ENCODE results near the gene TTN.
"Not testable (repeated sequence)": the region's sequence is repeated elsewhere in the genome, so short reads cannot be mapped to it uniquely, and the experiment has no call there.

Gene TTN

DNA sequence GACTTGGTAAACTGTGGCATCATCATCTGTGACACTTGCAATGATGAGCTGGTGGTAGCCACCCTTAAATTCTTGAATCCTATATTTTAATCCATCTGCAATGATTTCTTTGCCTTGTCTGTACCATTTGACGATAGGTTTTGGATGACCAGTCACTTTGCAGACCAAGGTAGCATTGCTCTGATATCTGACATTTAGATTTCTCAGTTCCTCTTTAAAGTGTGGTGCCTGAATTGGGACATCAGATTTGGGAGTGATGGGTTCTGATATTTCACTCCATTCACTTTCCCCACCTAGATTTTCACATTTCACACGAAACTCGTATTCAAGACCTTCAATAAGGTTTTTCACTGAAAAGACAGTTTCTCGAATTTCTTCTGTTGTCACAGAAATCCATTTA is 271.2 kb downstream of the TTN start:
- no peak for DNase-seq
- no peak for TF ChIP-seq GATA1 (IDR thresholded peaks at IDR 0.05; ENCODE audit: low read depth, low read length)
- TF ChIP-seq POLR2A (IDR thresholded peaks at IDR 0.05; ENCODE audit: low read length): no peak

GRCh38 chr2:178531168-178531567 is 276.1 kb downstream of the TTN start:
- TF ChIP-seq GATA1 (IDR thresholded peaks at IDR 0.05; ENCODE audit: low read depth, low read length) (no peak), POLR2A (IDR thresholded peaks at IDR 0.05; ENCODE audit: low read length) (no peak)
- DNase-seq: no peak

GRCh38 chr2:178530625-178531142 is 276.5 kb downstream of the TTN start:
- no peak for DNase-seq
- TF ChIP-seq GATA1 (IDR thresholded peaks at IDR 0.05; ENCODE audit: low read depth, low read length): no peak

- TF ChIP-seq POLR2A (IDR thresholded peaks at IDR 0.05; ENCODE audit: low read length) (no peak), GATA1 (IDR thresholded peaks at IDR 0.05; ENCODE audit: low read depth, low read length) (no peak)
- DNase-seq: no peak
Measured at GRCh38 chr2:178530131-178530530, 277.1 kb downstream of the TTN start.

GRCh38 chr2:178529194-178529593 is 278.0 kb downstream of the TTN start:
- no peak for DNase-seq
- TF ChIP-seq POLR2A (IDR thresholded peaks at IDR 0.05; ENCODE audit: low read length) (no peak), GATA1 (IDR thresholded peaks at IDR 0.05; ENCODE audit: low read depth, low read length) (no peak)

DNA sequence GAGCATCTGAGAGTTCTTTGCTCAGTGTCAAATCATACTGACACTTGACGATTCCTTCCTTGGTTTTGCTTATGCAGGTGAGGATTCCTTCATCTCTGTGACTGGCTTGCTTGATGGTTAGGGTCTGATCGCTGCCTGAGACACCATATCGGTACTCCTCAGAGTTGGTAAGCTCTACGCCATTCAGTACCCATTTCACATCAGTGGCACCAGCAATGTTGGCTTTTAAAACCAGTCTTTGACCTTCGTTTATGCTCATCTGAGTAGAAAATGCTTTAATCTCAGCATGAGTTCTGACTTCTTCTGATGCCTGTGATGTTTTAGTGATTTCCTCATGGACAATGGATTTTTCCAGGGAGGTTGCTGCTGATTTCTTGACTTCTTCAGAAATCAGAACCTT is 278.6 kb downstream of the TTN start:
- TF ChIP-seq POLR2A (IDR thresholded peaks at IDR 0.05; ENCODE audit: low read length) (no peak), GATA1 (IDR thresholded peaks at IDR 0.05; ENCODE audit: low read depth, low read length) (no peak)
- no peak for DNase-seq

- DNase-seq: no peak
- TF ChIP-seq GATA1 (IDR thresholded peaks at IDR 0.05; ENCODE audit: low read depth, low read length): no peak
- no peak for TF ChIP-seq POLR2A (IDR thresholded peaks at IDR 0.05; ENCODE audit: low read length)
Measured at GRCh38 chr2:178527592-178527991, 279.6 kb downstream of the TTN start.

DNA sequence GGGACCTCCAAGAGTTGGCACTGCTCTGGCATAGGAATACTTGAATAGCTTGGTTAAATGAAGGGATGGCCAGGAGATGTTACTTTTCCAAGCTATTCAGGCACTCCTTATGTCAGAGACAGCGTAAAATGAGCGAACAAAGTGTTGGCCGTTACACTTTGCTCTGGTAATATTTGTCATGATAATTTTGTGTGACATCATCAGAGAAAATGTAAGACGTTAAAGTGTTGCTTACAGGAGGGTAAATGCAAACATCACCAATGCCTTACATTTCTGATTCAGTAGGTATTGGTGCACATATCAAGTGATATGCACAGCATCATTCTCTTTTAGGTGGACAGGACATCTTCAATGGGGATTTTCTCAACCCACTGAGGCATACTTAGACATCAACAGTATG is 281.0 kb downstream of the TTN start:
- TF ChIP-seq GATA1 (IDR thresholded peaks at IDR 0.05; ENCODE audit: low read depth, low read length) (no peak), POLR2A (IDR thresholded peaks at IDR 0.05; ENCODE audit: low read length) (no peak)
- DNase-seq: no peak

DNA sequence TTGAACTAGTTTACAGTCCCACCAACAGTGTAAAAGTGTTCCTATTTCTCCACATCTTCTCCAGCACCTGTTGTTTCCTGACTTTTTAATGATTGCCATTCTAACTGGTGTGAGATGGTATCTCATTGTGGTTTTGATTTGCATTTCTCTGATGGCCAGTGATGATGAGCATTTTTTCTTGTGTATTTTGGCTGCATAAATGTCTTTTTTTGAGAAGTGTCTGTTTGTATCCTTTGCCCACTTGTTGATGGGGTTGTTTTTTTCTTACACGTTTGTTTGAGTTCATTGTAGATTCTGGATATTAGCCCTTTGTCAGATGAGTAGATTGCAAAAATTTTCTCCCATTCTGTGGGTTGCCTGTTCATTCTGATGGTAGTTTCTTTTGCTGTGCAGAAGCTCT is 281.8 kb downstream of the TTN start:
- not testable (repeated sequence) for DNase-seq

- DNase-seq: not testable (repeated sequence)
Measured at GRCh38 chr2:178525010-178525409, 282.2 kb downstream of the TTN start.

- TF ChIP-seq POLR2A (IDR thresholded peaks at IDR 0.05; ENCODE audit: low read length): no peak
- no peak for TF ChIP-seq GATA1 (IDR thresholded peaks at IDR 0.05; ENCODE audit: low read depth, low read length)
- peak in 1 of 2 experiments; percentile 18 for DNase-seq
Measured at GRCh38 chr2:178523596-178524134, 283.6 kb downstream of the TTN start.

DNA sequence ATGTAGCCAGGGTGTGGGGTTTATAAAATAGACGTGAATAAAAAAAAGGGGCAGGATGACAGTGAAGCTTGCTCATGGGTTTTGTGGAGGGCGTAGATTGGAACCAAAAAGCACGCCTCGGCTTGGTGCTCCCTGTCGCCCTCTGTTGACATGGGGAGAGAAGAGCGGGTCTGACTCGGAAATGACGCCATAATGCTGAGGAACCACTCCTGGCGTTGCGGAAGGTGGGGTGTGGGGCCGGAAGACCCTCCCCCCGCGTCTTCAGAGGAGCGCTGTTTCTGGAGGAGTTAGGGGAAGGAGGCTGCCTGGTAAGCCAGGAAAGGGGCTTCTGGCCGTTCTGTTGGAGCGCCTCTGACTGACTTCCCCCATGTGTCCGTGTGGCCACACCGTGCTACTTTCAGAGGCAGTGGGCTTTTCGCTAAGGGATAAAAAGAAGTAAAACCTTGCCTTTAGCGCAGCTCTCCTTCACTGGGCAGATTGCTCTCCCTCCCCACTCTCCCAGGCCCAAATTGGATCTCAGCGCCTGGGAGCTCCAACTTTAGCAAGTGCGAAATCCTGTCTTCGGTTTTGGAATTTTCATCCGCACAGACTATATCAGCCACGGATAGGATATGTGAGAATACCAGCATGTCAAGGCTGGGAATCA is 284.1 kb downstream of the TTN start:
- TF ChIP-seq POLR2A (IDR thresholded peaks at IDR 0.05; ENCODE audit: low read length): peak; percentile 88
- TF ChIP-seq GATA1 (IDR thresholded peaks at IDR 0.05; ENCODE audit: low read depth, low read length): no peak
- peak; percentile 85 to 87 for DNase-seq

GRCh38 chr2:178521304-178522150 is 285.7 kb downstream of the TTN start:
- TF ChIP-seq GATA1 (IDR thresholded peaks at IDR 0.05; ENCODE audit: low read depth, low read length): no peak
- no peak for TF ChIP-seq POLR2A (IDR thresholded peaks at IDR 0.05; ENCODE audit: low read length)
- no peak for DNase-seq

- DNase-seq: no peak
- no peak for TF ChIP-seq POLR2A (IDR thresholded peaks at IDR 0.05; ENCODE audit: low read length)
- no peak for TF ChIP-seq GATA1 (IDR thresholded peaks at IDR 0.05; ENCODE audit: low read depth, low read length)
Measured at GRCh38 chr2:178517496-178517895, 289.7 kb downstream of the TTN start.

DNA sequence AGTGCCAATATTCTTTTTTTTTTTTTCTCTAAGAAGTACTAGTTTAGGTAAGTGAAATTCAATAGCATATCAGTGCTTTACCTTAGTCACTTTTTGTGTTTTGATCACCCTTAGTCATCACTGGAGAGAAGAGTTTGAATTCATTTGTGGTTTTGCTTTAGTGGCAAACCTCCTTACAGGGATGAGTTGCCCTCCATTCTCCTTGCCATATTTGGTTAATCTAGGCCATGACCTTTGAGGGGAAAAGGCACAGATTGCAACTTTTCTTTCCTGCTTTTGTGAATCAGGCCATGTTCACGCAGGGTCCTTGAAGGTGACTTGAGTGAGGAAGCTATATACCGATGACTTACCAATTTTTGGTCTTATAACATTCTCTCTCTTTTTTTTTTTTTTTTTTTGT is 292.6 kb downstream of the TTN start:
- DNase-seq: no peak
- no peak for TF ChIP-seq GATA1 (IDR thresholded peaks at IDR 0.05; ENCODE audit: low read depth, low read length)
- TF ChIP-seq POLR2A (IDR thresholded peaks at IDR 0.05; ENCODE audit: low read length): no peak

All from erythroblast (primary cell).